GM13976 (cell line): Measurements from ENCODE around the gene IDH3A.

Experiments used
- DNase-seq: peaks from one replicate; pipeline ENCODE4 v3.0.0; 2012; ENCODE audit warnings: low spot score
- CTCF ChIP-seq: IDR thresholded peaks from 2 replicates; pipeline ENCODE4 v1.5.1; 2012; ENCODE audit warnings: borderline replicate concordance, mild to moderate bottlenecking; ENCODE audit not compliant: insufficient read depth; ENCODE audit errors: extremely low read depth, missing control alignments, control extremely low read depth
- in situ Hi-C: fragments of 300-500 bp; cut with MboI; formaldehyde crosslinking; loops from one replicate; pipeline ENCODE4 v1.12.0; 2022; ENCODE audit warnings: low sequenced_read_pairs, mixed read lengths, inconsistent platforms; ENCODE audit not compliant: unreplicated experiment

IDH3A gene

GRCh38 chr15:78213956-78214355 lies 64.8 kb downstream of the IDH3A start:
- no peak for DNase-seq
- in situ Hi-C loops, result no loop called here
- TF ChIP-seq CTCF, result no peak

GRCh38 chr15:78216276-78217104 lies 67.3 kb downstream of the IDH3A start:
- in situ Hi-C loops, result no loop called here
- no peak for TF ChIP-seq CTCF
- DNase-seq, result no peak

DNA sequence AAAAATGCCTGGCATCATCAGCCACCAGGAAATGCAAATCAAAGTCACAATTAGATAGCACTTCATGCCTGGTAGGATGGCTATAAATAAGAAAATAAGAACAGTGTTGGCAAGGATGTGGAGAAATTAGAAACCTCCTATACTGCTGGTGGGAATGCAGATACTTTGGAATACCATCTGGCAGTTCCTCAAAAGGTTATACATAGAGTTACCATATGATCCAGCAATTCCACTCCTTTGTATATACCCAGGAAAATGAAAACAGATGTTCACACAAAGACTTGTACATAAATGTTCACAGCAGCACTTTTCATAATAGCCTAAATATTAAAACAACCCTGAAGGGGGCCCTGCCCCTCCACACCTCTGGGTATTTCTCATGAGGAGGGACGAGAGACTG lies 71.6 kb downstream of the IDH3A start:
- in situ Hi-C loops, result no loop called here
- no peak for DNase-seq

More for the DNA sequence above, 71.6 kb downstream of the IDH3A start:
- TF ChIP-seq CTCF, result no peak
